Measurements from ENCODE around the gene PPP6R1. TPM values are rescaled to one million over a fixed set of nuclear protein-coding genes. Genes with fewer than 3 reads are reported as not detected.
A peak's percentile ranks its signal among the peaks of the same experiment; 100 is the strongest.

Gene PPP6R1
- total RNA-seq, 4 donors from 2014 or later, result 27.8 to 43.6 (median 35.5) TPM

DNA sequence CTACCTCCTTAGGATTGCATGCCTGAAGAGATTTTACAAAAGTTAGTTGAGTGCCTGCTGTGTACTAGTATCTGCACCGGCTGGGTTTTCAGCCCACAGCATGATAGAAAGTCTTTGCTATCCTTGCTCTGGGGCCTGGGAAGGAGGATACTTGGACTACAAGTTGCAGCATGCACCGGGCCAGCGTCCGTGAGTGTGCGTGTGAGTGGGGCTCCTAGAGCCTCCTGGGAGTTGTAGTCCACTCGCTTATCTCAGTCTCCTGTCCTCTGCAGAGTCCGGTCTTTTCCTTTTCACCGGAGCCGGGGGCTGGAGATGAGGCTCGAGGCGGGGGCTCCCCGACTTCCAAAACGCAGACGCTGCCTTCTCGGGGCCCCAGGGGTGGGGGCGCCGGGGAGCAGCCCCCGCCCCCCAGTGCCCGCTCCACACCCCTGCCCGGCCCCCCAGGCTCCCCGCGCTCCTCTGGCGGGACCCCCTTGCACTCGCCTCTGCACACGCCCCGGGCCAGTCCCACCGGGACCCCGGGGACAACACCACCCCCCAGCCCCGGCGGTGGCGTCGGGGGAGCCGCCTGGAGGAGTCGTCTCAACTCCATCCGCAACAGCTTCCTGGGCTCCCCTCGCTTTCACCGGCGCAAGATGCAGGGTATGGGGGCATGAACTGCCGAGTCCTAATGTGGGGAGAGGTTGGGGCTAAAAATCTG, 45.6 kb upstream of the PPP6R1 start:
- ATAC-seq (ENCODE audit: low FRiP score), result no peak
- TF ChIP-seq, protein P1, sequence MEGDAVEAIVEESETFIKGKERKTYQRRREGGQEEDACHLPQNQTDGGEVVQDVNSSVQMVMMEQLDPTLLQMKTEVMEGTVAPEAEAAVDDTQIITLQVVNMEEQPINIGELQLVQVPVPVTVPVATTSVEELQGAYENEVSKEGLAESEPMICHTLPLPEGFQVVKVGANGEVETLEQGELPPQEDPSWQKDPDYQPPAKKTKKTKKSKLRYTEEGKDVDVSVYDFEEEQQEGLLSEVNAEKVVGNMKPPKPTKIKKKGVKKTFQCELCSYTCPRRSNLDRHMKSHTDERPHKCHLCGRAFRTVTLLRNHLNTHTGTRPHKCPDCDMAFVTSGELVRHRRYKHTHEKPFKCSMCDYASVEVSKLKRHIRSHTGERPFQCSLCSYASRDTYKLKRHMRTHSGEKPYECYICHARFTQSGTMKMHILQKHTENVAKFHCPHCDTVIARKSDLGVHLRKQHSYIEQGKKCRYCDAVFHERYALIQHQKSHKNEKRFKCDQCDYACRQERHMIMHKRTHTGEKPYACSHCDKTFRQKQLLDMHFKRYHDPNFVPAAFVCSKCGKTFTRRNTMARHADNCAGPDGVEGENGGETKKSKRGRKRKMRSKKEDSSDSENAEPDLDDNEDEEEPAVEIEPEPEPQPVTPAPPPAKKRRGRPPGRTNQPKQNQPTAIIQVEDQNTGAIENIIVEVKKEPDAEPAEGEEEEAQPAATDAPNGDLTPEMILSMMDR (IDR thresholded peaks at IDR 0.05), result no peak
- no peak for DNase-seq (ENCODE audit: low spot score)

DNA sequence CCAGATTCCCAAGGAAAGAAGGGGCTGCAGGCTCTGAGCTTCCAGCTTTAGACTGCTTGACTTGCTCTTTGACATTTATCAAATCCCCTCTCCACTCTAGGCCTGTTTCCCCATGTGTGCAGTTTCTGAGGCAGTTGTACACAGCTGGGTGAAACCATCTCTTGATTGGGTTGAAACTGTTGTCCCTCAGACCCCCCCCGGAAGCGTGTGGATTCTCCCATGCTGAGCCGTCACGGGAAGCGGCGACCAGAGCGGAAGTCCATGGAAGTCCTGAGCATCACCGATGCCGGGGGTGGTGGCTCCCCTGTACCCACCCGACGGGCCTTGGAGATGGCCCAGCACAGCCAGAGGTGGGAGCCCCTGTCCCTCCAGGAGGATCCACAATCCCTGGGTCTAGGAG, 44.7 kb upstream of the PPP6R1 start:
- DNase-seq (ENCODE audit: low spot score) (no peak), ATAC-seq (ENCODE audit: low FRiP score) (no peak)
- TF ChIP-seq, protein P1 (IDR thresholded peaks at IDR 0.05), result no peak

DNA sequence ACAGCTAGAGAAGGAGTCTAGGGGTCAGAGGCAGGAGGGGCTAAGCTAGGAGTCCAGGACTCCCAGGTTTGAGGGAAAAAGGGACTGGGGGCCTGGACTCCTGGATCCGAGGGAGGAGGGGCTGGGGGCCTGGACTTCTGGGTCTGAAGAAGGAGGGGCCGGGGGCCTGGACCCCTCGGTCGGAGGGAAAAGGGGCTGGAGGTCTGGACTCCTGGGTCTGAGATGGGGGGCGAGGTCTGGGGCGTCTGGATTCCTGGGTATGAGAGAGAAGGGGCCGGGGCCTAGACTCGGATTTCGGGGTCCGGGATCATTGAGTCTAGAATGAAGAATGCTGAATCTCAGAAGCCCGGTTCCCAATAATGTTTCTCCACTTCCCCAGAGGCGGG, 43.5 kb upstream of the PPP6R1 start:
- DNase-seq (ENCODE audit: low spot score) (no peak), ATAC-seq (ENCODE audit: low FRiP score) (no peak)
- TF ChIP-seq, protein P1 (IDR thresholded peaks at IDR 0.05), result no peak

DNA sequence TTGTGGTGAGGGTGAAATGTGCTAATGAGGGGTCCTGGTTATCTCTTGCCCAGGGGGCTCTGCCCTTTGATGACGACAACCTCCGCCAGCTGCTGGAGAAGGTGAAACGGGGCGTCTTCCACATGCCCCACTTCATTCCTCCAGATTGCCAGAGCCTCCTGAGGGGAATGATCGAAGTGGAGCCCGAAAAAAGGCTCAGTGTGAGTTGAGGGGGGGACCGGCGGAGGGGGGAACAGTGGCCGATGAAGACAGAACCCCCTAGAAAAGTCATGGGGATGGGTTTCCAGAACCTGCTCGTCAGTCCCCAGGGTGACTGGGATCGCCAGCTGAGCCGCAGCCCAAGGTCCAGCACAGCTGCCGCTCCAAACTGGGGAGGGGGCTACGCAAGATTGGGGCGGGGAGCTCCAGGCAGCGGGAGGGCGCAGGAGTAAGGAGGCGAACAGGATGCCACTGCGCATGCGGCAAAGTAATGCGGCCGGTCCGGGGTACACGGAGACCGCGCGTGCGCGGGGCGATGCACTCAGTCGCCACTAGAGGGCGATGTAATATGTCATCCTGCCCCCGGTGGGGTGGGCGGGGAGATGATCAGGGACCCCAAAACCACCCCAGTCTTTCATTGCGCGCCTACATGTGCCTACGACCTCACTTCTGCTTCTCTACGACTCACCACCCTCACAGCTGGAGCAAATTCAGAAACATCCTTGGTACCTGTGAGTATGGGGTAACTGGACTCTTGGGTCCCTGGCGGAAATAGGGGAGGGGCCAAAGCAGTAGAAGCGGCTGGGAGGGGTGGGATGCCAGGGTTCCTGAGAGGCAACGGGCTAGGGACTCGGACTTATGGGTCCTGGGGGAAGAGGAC, 42.9 kb upstream of the PPP6R1 start:
- TF ChIP-seq, protein P1 (IDR thresholded peaks at IDR 0.05), result peak in 2 of 3 donors; percentile 38 to 89
- ATAC-seq (ENCODE audit: low FRiP score), result peak; percentile 88
- peak; percentile 79 for DNase-seq (ENCODE audit: low spot score)

DNA sequence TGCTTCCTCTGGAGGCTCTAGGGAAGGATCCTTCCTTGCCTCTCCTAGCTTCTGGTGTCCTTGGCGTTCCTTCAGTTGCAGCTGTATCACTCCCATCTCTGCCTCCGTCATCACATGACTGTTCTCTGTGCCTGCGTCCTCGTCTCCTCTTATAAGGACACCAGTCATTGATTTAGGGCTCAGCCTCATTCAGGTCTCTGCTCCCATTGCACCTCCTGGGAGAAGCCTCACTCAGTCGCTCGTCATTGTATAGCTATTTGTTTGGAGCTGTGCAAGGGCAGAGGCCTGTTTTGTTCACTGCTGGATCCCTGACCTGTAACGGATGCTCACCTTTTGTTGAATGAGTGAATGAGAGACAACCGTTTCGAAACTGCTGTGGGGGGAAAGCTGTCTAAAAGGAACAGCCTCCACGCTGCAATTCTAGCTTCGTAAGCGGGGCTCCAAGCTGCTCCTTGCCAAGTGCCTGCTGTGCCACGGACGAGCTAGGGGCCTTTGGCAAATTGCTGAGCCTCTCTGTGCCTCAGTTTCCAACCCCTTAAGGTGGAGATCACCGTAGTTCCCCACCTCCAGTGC, 42.2 kb upstream of the PPP6R1 start:
- TF ChIP-seq, protein P1 (IDR thresholded peaks at IDR 0.05), result no peak
- no peak for DNase-seq (ENCODE audit: low spot score)
- no peak for ATAC-seq (ENCODE audit: low FRiP score)

DNA sequence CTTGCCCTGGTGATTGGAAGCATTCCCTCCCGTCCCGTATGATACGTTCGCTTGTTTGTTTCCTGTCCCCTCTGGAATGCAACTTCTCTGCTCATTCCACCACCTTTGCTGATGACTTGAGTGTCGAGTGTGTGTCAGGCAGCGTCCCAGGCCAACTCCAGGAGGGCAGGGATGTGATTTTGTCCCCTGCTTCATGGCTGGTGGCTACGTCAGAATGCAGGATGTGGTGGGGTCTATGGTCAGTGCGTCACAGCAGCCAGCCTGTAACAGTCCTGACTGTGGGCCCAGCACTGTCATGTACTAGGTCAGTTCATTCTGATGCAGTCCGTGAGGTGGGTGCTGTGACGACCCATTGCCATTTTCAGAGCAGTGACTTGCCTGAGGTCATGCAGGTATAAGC, 41.2 kb upstream of the PPP6R1 start:
- no peak for DNase-seq (ENCODE audit: low spot score)
- no peak for ATAC-seq (ENCODE audit: low FRiP score)
- TF ChIP-seq, protein P1 (IDR thresholded peaks at IDR 0.05), result no peak
